IPS-15b (cell line): ENCODE results near the gene KRT33A.
"Not testable (repeated sequence)": the region's sequence is repeated elsewhere in the genome, so short reads cannot be mapped to it uniquely, and the experiment has no call there.

Experiments used
- H3K27me3 ChIP-seq: one replicate; pipeline ENCODE4 v1.6.1; 2013; ENCODE audit warnings: low read length; ENCODE audit not compliant: control insufficient read depth, insufficient read depth
- H3K36me3 ChIP-seq: one replicate; pipeline ENCODE4 v1.6.1; 2013; ENCODE audit warnings: low read length; ENCODE audit not compliant: control insufficient read depth, insufficient read depth
- H3K4me1 ChIP-seq: one replicate; pipeline ENCODE4 v1.6.1; 2013; ENCODE audit warnings: mild to moderate bottlenecking, low read length; ENCODE audit not compliant: control insufficient read depth, insufficient read depth
- H3K4me3 ChIP-seq: one replicate; pipeline ENCODE4 v1.5.1; 2013; ENCODE audit warnings: low read depth, low read length
- H3K9ac ChIP-seq: one replicate; pipeline ENCODE4 v1.6.1; 2013; ENCODE audit warnings: low read depth, mild to moderate bottlenecking, low read length
- H3K9me3 ChIP-seq: one replicate; pipeline ENCODE4 v1.6.1; 2013; ENCODE audit warnings: mild to moderate bottlenecking, low read length; ENCODE audit not compliant: control insufficient read depth, insufficient read depth

Gene KRT33A

DNA sequence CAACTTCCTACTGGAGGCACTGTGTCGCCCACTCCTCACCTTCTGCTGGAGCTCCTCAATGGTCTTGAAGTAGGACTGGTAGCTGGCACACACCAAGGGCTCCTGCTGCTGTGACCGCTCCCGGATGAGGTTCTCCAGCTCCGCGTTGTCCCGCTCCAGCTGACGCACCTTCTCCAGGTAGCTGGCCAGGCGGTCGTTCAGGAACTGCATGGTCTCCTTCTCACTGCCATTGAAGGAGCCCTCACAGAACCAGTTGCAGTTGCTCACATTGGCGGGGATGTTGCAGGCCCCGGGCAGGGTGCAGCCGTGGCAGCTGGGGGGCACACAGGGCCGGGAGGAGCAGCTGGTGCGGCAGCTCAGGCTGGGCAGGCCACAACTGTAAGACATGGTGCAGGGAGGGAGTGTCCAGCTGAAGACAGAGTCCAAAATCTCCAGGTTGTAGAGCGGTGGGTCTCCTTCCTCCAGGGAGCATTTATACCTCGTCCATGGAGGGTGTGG lies at the start of gene KRT33A:
KRT33A (minus strand) TSS at position 448 of the 498 bp plus-strand sequence; CDS start at position 387, 61 bp downstream.
- not testable (repeated sequence) for H3K9ac ChIP-seq, H3K4me1 ChIP-seq, H3K9me3 ChIP-seq, H3K27me3 ChIP-seq, H3K4me3 ChIP-seq, H3K36me3 ChIP-seq

DNA sequence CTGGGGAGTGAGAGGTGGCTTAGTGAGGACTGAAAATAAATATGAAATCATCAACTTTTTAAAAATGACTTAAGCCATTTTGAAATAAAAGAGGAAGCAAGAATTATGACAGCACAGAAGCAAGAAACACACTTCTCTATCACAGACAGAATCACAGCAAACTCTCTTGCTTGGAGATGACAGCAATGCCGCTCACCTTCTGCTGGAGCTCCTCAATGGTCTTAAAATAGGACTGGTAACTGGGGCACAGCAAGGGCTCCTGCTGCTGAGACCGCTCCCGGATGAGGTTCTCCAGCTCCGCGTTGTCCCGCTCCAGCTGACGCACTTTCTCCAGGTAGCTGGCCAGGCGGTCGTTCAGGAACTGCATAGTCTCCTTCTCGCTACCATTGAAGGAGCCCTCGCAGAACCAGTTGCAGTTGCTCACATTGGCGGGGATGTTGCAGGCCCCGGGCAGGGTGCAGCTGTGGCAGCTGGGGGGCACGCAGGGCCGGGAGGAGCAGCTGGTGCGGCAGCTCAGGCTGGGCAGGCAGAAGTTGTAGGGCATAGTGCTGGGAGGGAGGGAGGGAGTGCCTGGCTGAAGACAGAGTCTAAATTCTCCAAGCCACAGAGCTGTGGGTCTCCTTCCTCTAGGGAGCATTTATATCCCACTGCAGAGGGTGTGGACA lies 46.5 kb upstream of the KRT33A start, which contains the start of gene KRT31:
KRT31 (minus strand) TSS at position 613 of the 665 bp plus-strand sequence; CDS start at position 544, 69 bp downstream.
- Histone ChIP-seq H3K9ac (no peak within 1 kb of the TSS), H3K4me3 (no peak within 1 kb of the TSS), H3K9me3 (no peaks in the 10 kb centered on the region), H3K36me3 (no peaks in the 10 kb centered on the region), H3K27me3 (no peaks in the 10 kb centered on the region), H3K4me1 (no peaks in the 10 kb centered on the region)

DNA sequence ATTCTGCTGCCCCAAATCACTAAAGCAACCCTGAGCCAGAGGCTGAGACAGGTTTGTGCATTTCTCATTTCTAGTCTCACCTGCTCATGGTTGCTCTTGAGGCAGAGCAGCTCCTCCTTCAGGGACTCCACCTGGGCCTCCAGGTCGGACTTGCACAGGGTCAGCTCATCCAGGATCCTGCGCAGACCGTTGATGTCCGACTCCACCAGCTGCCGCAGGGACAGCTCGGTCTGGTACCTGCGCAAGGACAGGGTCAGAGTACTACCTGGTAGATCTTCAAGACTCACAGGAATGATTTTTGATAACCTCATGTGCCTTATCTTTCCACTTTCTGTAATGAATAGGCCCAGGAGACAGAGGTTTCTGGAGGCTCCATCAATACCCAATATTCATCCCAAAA lies 45.7 kb upstream of the KRT33A start:
- Histone ChIP-seq H3K36me3 (no peaks in the 10 kb centered on the region), H3K9ac (no peak overlapping the region), H3K4me3 (no peak overlapping the region), H3K27me3 (no peaks in the 10 kb centered on the region), H3K4me1 (no peaks in the 10 kb centered on the region), H3K9me3 (no peaks in the 10 kb centered on the region)

DNA sequence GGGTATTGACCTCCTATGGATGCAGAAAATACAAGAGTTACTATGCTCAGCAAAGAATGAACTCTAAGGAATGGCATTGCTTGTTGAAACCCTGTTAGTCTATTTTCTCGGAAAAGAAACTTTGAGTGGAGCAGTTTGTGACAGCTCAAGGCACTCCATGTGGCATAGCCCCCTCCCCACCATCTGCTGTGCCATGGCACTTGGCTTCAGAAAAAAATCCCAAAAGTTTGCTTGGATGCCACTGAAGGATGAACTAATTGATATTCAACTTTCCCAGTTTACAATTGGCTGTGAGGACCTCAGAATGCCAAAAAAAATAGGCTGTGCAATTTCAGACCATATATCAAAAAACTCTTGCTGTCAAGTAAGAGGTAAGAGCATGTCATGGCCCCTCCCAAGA lies 45.0 kb upstream of the KRT33A start:
- no peaks in the 10 kb centered on the region for H3K4me1 ChIP-seq
- H3K36me3 ChIP-seq, result no peaks in the 10 kb centered on the region
- no peak overlapping the region for H3K9ac ChIP-seq
- H3K9me3 ChIP-seq, result no peaks in the 10 kb centered on the region
- H3K4me3 ChIP-seq, result no peak overlapping the region
- no peaks in the 10 kb centered on the region for H3K27me3 ChIP-seq

DNA sequence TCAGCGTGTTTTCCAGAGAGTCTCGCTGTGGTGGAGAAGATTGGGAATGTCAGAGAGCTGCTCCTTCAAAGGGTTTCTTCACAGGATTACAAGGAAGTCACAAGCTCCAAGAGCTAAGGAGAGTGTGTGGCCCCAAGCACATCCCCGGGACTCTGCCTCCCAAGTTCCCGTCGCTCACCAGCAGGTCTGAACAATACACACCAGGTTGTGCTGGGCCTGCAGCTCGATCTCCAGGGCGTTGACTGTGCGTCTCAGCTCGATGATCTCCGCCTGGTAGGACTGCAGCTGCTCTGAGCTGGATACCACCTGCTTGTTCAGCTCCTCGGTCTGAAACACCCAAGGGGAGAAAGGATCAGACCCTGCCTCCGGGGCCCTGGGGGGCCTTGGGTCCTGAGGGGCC lies 44.4 kb upstream of the KRT33A start:
- H3K9me3 ChIP-seq, H3K9ac ChIP-seq, H3K4me1 ChIP-seq, H3K27me3 ChIP-seq, H3K36me3 ChIP-seq, H3K4me3 ChIP-seq: not testable (repeated sequence)

- H3K9me3 ChIP-seq, result no peaks in the 10 kb centered on the region
- no peak overlapping the region for H3K4me3 ChIP-seq
- H3K36me3 ChIP-seq, result no peaks in the 10 kb centered on the region
- H3K27me3 ChIP-seq, result no peaks in the 10 kb centered on the region
- H3K4me1 ChIP-seq, result no peaks in the 10 kb centered on the region
- H3K9ac ChIP-seq, result no peak overlapping the region
Measured at GRCh38 chr17:41394254-41394996, 43.8 kb upstream of the KRT33A start.

DNA sequence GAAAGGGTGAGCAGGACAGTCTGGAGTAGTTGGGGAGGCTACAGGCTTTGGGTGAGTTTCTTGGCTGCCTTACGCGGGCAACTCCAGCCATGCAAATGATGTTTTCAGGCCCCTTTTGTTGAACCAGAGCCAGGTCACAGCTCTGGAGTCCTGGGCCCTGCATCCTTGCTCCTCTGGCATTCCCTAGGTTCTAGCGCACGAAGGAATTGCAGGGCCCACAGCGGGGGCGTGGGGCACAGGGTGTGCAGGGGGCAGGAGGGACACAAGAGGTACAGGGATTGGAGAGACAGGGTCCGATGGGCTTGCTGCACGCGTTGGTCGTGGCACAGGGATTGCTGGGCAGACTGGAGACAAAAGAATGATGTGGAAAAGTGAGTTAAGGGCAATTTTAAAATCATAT lies 43.2 kb upstream of the KRT33A start:
- no peak overlapping the region for H3K4me3 ChIP-seq
- no peak overlapping the region for H3K9ac ChIP-seq
- no peaks in the 10 kb centered on the region for H3K9me3 ChIP-seq
- no peaks in the 10 kb centered on the region for H3K27me3 ChIP-seq
- no peaks in the 10 kb centered on the region for H3K4me1 ChIP-seq
- no peaks in the 10 kb centered on the region for H3K36me3 ChIP-seq

- H3K4me1 ChIP-seq, result no peaks in the 10 kb centered on the region
- H3K9ac ChIP-seq, result no peak overlapping the region
- no peaks in the 10 kb centered on the region for H3K36me3 ChIP-seq
- H3K9me3 ChIP-seq, result no peaks in the 10 kb centered on the region
- H3K27me3 ChIP-seq, result no peaks in the 10 kb centered on the region
- no peak overlapping the region for H3K4me3 ChIP-seq
Measured at GRCh38 chr17:41393294-41393693, 42.7 kb upstream of the KRT33A start.

- H3K9ac ChIP-seq, result no peak overlapping the region
- no peaks in the 10 kb centered on the region for H3K9me3 ChIP-seq
- no peak overlapping the region for H3K4me3 ChIP-seq
- no peaks in the 10 kb centered on the region for H3K27me3 ChIP-seq
- no peaks in the 10 kb centered on the region for H3K4me1 ChIP-seq
- no peaks in the 10 kb centered on the region for H3K36me3 ChIP-seq
Measured at GRCh38 chr17:41392278-41392677, 41.6 kb upstream of the KRT33A start.

DNA sequence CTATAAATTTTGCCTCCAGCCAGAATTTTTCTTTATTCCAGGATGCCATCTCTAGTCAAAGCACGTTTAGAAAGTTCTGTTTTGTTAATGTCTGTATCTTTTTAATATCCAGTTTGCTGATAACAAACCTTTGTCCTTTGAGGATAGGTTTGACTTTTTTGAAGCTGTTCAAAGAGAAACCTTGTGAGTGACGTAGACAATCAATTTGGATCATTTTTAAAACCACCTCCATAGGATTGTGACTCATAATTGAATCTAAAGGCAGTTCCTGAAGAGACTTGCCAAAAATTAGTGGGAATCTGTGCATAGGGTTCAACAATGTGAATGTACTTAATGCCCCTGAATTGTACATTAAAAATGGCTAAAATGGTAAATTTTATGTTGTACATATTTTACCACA lies 40.9 kb upstream of the KRT33A start:
- Histone ChIP-seq H3K36me3 (no peaks in the 10 kb centered on the region), H3K9me3 (no peaks in the 10 kb centered on the region), H3K27me3 (no peaks in the 10 kb centered on the region), H3K4me1 (no peaks in the 10 kb centered on the region), H3K9ac (no peak overlapping the region), H3K4me3 (no peak overlapping the region)

GRCh38 chr17:41390411-41390938 lies 39.8 kb upstream of the KRT33A start:
- no peaks in the 10 kb centered on the region for H3K36me3 ChIP-seq
- H3K27me3 ChIP-seq, result no peaks in the 10 kb centered on the region
- no peaks in the 10 kb centered on the region for H3K4me1 ChIP-seq
- no peaks in the 10 kb centered on the region for H3K9me3 ChIP-seq
- H3K9ac ChIP-seq, result no peak overlapping the region
- no peak overlapping the region for H3K4me3 ChIP-seq

DNA sequence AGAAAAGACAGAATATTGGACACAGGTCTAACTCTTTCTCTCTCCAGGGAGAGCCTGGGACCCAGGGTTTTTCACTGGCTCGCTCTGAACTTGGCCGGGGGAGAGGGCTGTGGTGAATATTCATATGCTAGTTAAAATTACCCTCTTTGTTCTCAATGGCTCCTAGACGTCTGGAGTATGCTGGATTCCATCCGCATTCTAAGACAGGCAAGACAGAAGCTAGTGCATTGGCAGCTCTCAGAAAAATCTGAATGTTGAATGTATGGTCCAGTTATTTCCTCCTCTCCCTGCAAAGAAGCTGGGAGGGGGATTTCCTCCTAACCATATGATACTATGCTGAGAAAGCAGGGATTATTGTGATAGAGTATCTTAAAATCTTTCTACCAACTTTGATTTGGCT lies 37.0 kb upstream of the KRT33A start:
- Histone ChIP-seq H3K9ac (no peak overlapping the region), H3K9me3 (no peaks in the 10 kb centered on the region), H3K4me3 (no peak overlapping the region), H3K36me3 (no peaks in the 10 kb centered on the region), H3K4me1 (no peaks in the 10 kb centered on the region), H3K27me3 (no peaks in the 10 kb centered on the region)
